Neural cell (in vitro differentiated cells): ENCODE results near the gene STX8.

Experiments
- EP300 ChIP-seq: fragments of 450-650 bp; conservative IDR thresholded peaks from 2 replicates; pipeline ENCODE4 v1.6.1; 2014; ENCODE audit warnings: antibody characterized with exemption, mild to moderate bottlenecking, moderate library complexity; ENCODE audit not compliant: poor library complexity, severe bottlenecking
- EZH2 ChIP-seq: fragments of 200-600, 300-800 bp; shearing (Covaris generic), sonication (generic); IDR thresholded peaks from 2 replicates; pipeline ENCODE4 v1.6.1; 2014; ENCODE audit warnings: antibody characterized with exemption, low read length, borderline replicate concordance, mild to moderate bottlenecking; ENCODE audit not compliant: insufficient read depth, poor library complexity, severe bottlenecking
- POLR2AphosphoS5 ChIP-seq: IDR thresholded peaks from 2 replicates; pipeline ENCODE4 v1.6.1; 2012
- RAD21 ChIP-seq: fragments of 450-650 bp; conservative IDR thresholded peaks from 2 replicates; pipeline ENCODE4 v1.6.1; 2014; ENCODE audit warnings: antibody characterized with exemption, mild to moderate bottlenecking, moderate library complexity
- TAF1 ChIP-seq: IDR thresholded peaks from 2 replicates; pipeline ENCODE4 v1.6.1; 2012; ENCODE audit warnings: low read depth
- TF ChIP-seq, protein P1 (sequence below): fragments of 450-650 bp; IDR thresholded peaks from 2 replicates; pipeline ENCODE4 v1.5.1; 2014; ENCODE audit warnings: antibody characterized with exemption, mild to moderate bottlenecking, moderate library complexity; ENCODE audit not compliant: poor library complexity, severe bottlenecking
- TF ChIP-seq, protein P2 (sequence below): IDR thresholded peaks from 2 replicates; pipeline ENCODE4 v1.6.1; 2012; ENCODE audit warnings: borderline replicate concordance

DNA sequence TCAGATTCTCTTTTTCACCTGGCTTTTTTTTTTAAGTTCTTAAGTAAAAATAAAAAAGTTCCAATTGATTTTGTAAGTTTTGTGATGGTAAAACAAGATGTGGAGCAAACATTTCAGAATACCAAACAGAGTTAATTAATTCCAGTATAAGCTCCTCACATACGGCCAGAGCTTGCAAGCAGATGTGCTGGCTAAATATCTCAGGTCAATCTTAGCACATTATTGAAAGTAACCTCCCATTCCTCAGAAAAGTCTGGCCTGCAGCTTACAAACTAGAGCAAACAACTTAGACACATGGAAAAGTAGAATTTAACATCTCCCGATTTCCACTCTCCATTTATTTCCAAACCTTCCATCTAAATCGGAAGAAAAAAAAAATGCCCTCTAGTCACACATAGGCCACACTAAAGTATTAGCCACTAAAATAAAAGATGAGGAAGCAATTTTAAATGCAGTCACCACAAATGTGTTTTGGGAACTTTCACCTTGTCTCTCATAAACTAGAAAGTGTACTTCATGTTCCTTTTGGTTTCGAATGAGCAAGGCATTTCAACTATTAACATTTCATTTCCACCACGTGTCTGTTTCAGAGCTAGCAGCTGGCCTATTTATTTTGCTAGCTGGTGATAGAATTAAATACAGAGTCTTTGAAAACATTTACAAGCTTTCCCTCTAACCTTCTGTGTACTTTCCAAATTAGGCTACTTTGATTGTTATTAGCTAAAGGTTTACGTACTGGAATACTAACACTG is 143.3 kb downstream of the STX8 start:
- TF ChIP-seq, protein P1, sequence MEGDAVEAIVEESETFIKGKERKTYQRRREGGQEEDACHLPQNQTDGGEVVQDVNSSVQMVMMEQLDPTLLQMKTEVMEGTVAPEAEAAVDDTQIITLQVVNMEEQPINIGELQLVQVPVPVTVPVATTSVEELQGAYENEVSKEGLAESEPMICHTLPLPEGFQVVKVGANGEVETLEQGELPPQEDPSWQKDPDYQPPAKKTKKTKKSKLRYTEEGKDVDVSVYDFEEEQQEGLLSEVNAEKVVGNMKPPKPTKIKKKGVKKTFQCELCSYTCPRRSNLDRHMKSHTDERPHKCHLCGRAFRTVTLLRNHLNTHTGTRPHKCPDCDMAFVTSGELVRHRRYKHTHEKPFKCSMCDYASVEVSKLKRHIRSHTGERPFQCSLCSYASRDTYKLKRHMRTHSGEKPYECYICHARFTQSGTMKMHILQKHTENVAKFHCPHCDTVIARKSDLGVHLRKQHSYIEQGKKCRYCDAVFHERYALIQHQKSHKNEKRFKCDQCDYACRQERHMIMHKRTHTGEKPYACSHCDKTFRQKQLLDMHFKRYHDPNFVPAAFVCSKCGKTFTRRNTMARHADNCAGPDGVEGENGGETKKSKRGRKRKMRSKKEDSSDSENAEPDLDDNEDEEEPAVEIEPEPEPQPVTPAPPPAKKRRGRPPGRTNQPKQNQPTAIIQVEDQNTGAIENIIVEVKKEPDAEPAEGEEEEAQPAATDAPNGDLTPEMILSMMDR: no peak
- TF ChIP-seq POLR2AphosphoS5 (no peak), EP300 (no peak), EZH2 (no peak), RAD21 (no peak), TAF1 (no peak)
- TF ChIP-seq, protein P2, sequence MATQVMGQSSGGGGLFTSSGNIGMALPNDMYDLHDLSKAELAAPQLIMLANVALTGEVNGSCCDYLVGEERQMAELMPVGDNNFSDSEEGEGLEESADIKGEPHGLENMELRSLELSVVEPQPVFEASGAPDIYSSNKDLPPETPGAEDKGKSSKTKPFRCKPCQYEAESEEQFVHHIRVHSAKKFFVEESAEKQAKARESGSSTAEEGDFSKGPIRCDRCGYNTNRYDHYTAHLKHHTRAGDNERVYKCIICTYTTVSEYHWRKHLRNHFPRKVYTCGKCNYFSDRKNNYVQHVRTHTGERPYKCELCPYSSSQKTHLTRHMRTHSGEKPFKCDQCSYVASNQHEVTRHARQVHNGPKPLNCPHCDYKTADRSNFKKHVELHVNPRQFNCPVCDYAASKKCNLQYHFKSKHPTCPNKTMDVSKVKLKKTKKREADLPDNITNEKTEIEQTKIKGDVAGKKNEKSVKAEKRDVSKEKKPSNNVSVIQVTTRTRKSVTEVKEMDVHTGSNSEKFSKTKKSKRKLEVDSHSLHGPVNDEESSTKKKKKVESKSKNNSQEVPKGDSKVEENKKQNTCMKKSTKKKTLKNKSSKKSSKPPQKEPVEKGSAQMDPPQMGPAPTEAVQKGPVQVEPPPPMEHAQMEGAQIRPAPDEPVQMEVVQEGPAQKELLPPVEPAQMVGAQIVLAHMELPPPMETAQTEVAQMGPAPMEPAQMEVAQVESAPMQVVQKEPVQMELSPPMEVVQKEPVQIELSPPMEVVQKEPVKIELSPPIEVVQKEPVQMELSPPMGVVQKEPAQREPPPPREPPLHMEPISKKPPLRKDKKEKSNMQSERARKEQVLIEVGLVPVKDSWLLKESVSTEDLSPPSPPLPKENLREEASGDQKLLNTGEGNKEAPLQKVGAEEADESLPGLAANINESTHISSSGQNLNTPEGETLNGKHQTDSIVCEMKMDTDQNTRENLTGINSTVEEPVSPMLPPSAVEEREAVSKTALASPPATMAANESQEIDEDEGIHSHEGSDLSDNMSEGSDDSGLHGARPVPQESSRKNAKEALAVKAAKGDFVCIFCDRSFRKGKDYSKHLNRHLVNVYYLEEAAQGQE: no peak
